ENCODE data around the gene FOXD4.
"Not testable (repeated sequence)": the region's sequence is repeated elsewhere in the genome, so short reads cannot be mapped to it uniquely, and the experiment has no call there.

The FOXD4 gene

DNA sequence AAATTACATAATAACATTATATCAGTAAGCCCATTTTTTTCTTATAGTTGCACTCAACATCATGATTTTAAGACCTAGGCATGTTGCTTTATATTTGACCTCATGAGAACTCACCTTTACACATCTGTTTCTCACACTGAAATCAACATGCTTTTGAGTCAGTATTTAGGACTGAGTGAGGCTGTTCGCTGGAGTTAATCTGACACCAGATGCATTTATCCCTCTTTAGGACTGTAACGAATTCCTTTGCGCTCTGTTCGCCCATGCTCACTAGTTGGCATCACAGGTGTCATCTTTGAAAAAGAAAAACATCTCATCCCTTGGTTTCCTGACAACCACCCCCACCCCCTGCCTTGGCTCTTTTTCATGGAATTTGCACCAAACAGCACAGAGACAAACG, 24.3 kb downstream of the FOXD4 start:
- not testable (repeated sequence) for DNase-seq, ATAC-seq

DNA sequence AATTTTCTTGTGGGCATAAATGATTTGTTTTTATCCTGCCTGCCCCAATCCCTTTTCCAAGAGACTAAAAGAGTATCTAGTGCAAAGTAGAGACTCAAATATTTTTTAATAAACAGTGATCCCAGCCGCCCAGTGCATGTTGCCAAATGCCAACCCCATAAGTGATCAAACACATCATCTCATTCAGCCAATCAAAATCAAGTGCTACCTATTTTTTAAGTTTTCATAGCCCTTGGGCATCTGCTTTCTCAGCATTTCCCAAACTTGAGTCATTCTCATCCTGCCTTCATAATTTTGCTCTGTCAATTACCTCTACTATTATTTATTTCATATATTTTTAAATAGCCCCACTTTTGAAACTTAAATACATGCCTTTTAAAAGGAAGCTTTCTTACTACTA, 27.4 kb downstream of the FOXD4 start:
- ATAC-seq, result not testable (repeated sequence)

GRCh38 chr9:88396-89037, 29.7 kb downstream of the FOXD4 start:
- DNase-seq, result not testable (repeated sequence)
- ATAC-seq, result peak; percentile 49

More for the DNA sequence above, 27.4 kb downstream of the FOXD4 start:
- not testable (repeated sequence) for DNase-seq

DNA sequence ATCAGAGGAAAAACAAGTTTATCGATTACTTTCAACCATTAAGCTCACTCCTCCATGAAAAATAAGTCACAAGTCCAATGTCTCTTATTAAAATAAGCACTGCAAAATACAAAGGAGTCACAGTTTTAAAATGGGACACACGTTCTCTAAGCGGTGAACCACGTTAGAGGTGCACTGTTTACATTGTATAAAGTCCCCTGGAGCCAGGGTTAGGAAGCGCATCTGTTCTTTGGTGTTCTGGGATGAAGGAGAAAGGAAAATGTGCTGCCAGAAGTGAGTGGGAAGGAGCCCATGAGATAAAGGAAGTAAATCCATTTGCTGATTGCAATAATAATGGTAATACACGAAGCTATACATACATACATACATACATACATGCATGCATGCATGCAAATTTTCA, 30.4 kb downstream of the FOXD4 start:
- not testable (repeated sequence) for ATAC-seq, DNase-seq

DNA sequence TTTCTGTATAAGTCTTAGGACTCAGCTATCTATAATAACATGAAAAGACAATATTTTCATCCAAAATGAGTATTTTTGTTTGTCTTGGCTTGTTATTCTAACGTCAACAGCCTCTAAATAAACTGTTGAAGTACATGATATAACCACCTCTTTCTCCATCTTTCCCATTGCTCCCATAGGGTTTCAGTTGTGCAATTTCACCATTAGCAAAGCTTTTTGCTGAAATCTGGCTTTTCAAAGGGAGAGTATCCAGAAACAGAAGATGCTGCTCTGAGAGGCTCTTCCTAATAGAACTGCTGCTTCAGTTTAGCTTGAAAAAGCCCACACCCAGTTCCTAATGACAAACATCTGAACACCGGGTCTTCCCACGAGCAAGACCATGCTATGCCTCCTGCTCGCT, 31.1 kb downstream of the FOXD4 start:
- DNase-seq, ATAC-seq: not testable (repeated sequence)

GRCh38 chr9:86697-87096, 31.5 kb downstream of the FOXD4 start:
- DNase-seq, ATAC-seq: not testable (repeated sequence)

GRCh38 chr9:82932-83689, 35.1 kb downstream of the FOXD4 start:
- ATAC-seq, DNase-seq: not testable (repeated sequence)

DNA sequence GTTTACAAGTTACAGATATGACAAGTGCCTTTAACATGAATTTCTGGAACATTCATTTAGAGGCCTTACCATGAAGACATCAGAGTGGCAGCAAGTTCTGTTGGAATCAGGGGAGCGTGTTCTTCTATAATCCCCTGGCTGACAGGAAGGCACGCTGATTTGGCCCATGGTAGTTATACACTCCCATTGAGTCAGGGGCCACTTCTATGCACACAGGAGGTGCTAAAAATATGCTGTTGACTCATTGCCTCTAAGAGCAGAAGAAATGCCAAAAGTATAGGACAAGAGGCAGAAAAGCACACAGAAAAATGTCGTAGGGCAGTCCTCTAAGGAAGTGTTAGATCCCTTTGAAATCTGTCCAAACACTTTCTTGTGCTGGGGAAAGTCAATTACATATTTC, 39.9 kb downstream of the FOXD4 start:
- not testable (repeated sequence) for ATAC-seq, DNase-seq

- not testable (repeated sequence) for ATAC-seq, DNase-seq
These were observed 41.8 kb downstream of the FOXD4 start for GRCh38 chr9:76389-76788.

DNA sequence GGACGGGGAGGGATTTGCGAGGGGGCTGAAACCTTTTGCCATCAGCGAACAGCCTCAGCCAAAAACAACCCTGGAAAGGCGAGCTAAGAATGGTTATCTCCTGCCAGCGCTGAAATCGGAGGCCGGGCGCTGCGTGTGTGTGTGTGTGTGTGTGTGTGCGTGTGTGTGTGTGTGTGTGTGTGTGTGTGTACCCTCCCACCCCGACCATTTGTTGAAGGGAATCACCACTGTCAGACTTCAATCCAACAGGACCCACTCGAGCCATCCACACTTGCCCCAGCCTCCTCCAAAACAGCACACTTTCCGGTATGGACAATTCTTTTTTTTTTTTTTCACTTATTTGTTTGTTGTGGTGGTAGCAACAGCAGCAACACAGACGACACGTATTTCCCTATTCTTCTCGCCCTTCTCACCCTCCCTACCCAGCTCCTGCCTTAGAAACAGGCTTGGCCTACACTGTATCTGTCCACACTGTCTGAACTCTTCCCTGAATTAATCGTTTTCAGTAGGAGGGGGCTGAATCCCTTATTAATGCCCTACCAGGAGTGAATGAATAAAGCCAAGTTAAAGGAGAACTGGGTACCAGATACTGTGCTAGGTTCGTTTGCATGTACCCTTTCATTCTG, 44.2 kb downstream of the FOXD4 start:
- DNase-seq, ATAC-seq: not testable (repeated sequence)

GRCh38 chr9:73076-73899, 44.9 kb downstream of the FOXD4 start:
- DNase-seq (peak; percentile 23), ATAC-seq (peak; percentile 67)
